Progenitor cell of endocrine pancreas (in vitro differentiated cells): ENCODE data around the gene ZNF488. TPM values are rescaled to one million over a fixed set of nuclear protein-coding genes. Genes with fewer than 3 reads are reported as not detected.

Experiments
- DNase-seq: peaks from one replicate; pipeline ENCODE4 v3.0.0; 2021; ENCODE audit warnings: low spot score; ENCODE audit not compliant: unreplicated experiment
- H3K27ac Mint-ChIP-seq: 2 replicates; pipeline ENCODE4 v1.8.0; 2021; ENCODE audit warnings: mild to moderate bottlenecking, moderate library complexity, mixed read lengths
- H3K27me3 Mint-ChIP-seq: 2 replicates; pipeline ENCODE4 v1.8.0; 2021; ENCODE audit warnings: mixed read lengths
- H3K36me3 Mint-ChIP-seq: 2 replicates; pipeline ENCODE4 v1.8.0; 2022; ENCODE audit warnings: mixed read lengths; ENCODE audit not compliant: insufficient read depth
- H3K4me1 Mint-ChIP-seq: 2 replicates; pipeline ENCODE4 v1.8.0; 2021; ENCODE audit warnings: low read depth, mixed read lengths
- H3K4me3 Mint-ChIP-seq: 2 replicates; pipeline ENCODE4 v1.8.0; 2021; ENCODE audit warnings: low read depth, mild to moderate bottlenecking, moderate library complexity, mixed read lengths
- H3K9me3 Mint-ChIP-seq: 2 replicates; pipeline ENCODE4 v1.8.0; 2021; ENCODE audit warnings: low read depth, mixed read lengths
- total RNA-seq: library from RNA; stranded (reverse); gene quantifications from 2 replicates; pipeline ENCODE4 v1.2.1, GENCODE V29; 2021
- TF ChIP-seq, protein P1 (sequence below): fragments of 200-600 bp; sonication (generic); IDR thresholded peaks from one replicate; pipeline ENCODE4 v1.5.0; 2021; ENCODE audit warnings: antibody characterized with exemption, mild to moderate bottlenecking; ENCODE audit not compliant: unreplicated experiment

Gene ZNF488
- total RNA-seq, 1 donor from 2014 or later: 1.0 TPM

DNA sequence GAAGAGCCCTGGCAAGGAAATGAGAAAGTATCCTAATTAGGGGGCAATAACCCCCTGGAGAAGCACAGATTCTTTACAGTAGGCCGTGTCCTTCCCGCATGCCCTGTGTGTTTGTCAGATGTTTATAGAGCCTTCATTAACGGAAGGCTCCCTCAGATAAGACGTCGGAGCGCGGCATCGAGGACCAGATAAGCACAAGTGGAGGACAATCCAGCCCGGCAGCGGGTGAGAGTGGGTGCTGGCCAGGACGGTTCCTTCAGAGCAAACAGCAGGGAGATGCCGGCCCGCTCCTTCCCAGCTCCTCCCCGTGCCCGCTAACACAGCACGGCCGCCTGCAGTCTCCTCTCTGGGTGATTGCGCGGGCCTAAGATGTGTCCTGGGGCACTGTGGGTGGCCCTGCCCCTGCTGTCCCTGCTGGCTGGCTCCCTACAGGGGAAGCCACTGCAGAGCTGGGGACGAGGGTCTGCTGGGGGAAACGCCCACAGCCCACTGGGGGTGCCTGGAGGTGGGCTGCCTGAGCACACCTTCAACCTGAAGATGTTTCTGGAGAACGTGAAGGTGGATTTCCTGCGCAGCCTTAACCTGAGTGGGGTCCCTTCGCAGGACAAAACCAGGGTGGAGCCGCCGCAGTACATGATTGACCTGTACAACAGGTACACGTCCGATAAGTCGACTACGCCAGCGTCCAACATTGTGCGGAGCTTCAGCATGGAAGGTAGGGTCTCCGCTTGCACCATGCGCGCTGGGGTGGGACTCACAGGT is 61.6 kb downstream of the ZNF488 start, which contains the start of gene GDF2:
Gene GDF2, plus strand, starts transcription at position 155 of the 762 bp plus-strand sequence. Its CDS starts 215 bp downstream, at position 370.
- Mint-ChIP-seq H3K4me3 (no peak within 1 kb of the TSS), H3K9me3 (peaks cover 2% of the 10 kb centered on the region), H3K4me1 (peaks cover 31% of the 10 kb centered on the region), H3K27ac (no peak within 1 kb of the TSS), H3K27me3 (peaks cover 24% of the 10 kb centered on the region), H3K36me3 (no peaks in the 10 kb centered on the region)
- no peak for DNase-seq
- TF ChIP-seq, protein P1, sequence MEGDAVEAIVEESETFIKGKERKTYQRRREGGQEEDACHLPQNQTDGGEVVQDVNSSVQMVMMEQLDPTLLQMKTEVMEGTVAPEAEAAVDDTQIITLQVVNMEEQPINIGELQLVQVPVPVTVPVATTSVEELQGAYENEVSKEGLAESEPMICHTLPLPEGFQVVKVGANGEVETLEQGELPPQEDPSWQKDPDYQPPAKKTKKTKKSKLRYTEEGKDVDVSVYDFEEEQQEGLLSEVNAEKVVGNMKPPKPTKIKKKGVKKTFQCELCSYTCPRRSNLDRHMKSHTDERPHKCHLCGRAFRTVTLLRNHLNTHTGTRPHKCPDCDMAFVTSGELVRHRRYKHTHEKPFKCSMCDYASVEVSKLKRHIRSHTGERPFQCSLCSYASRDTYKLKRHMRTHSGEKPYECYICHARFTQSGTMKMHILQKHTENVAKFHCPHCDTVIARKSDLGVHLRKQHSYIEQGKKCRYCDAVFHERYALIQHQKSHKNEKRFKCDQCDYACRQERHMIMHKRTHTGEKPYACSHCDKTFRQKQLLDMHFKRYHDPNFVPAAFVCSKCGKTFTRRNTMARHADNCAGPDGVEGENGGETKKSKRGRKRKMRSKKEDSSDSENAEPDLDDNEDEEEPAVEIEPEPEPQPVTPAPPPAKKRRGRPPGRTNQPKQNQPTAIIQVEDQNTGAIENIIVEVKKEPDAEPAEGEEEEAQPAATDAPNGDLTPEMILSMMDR: no peak

- Mint-ChIP-seq H3K9me3 (peaks cover 2% of the 10 kb centered on the region), H3K4me3 (no peak overlapping the region), H3K27me3 (peaks cover 30% of the 10 kb centered on the region), H3K4me1 (peaks cover 31% of the 10 kb centered on the region), H3K27ac (no peak overlapping the region), H3K36me3 (no peaks in the 10 kb centered on the region)
- TF ChIP-seq, protein P1: no peak
- DNase-seq: no peak
Measured at GRCh38 chr10:47321521-47322195, 62.4 kb downstream of the ZNF488 start.

DNA sequence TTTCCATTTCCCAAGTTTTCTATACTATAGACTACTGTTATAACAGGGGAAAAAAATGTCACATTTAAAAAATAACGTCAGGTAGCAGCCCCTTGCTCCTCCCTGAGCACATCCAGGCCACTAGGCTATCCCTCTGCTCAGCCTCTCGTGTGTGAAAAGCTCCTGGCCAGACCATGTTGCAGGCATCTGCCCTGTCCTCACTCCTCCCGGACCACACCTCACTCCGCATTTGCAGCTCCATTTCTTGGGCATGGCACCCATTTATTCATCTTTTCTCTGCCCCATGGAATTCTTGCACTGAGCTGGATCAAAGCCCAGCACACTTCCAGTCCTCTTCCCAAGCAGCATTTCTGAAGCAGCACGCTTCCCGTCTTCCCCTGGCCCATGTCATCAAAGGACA is 63.3 kb downstream of the ZNF488 start:
- TF ChIP-seq, protein P1: no peak
- H3K36me3 Mint-ChIP-seq: no peaks in the 10 kb centered on the region
- H3K4me1 Mint-ChIP-seq: peaks cover 24% of the 10 kb centered on the region
- no peak overlapping the region for H3K27ac Mint-ChIP-seq
- no peak overlapping the region for H3K4me3 Mint-ChIP-seq
- no peak for DNase-seq
- H3K9me3 Mint-ChIP-seq: peaks cover 2% of the 10 kb centered on the region
- peaks cover 37% of the 10 kb centered on the region for H3K27me3 Mint-ChIP-seq

DNA sequence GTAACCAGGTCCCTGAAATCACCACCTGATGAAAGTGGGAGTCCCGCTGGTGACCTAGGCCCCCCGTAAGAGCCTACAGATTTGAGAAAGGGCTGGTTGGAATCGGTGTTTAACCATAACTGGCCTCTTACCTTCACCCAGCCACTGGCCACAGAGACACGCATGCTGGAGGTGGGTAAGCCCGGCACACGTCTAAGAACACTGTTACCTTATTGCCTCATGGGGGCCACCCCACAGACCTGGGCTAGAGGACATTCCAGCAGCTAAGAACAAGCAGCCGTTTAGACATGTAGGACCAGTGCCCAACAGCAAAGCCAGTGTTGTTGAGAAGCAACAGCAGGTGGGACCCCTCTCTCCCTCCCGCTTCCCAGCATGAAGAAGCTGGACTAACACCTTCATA is 64.3 kb downstream of the ZNF488 start:
- Mint-ChIP-seq H3K36me3 (no peaks in the 10 kb centered on the region), H3K27me3 (peaks cover 34% of the 10 kb centered on the region), H3K27ac (no peak overlapping the region), H3K4me3 (no peak overlapping the region), H3K9me3 (peaks cover 2% of the 10 kb centered on the region), H3K4me1 (peaks cover 21% of the 10 kb centered on the region)
- no peak for DNase-seq
- TF ChIP-seq, protein P1: no peak

DNA sequence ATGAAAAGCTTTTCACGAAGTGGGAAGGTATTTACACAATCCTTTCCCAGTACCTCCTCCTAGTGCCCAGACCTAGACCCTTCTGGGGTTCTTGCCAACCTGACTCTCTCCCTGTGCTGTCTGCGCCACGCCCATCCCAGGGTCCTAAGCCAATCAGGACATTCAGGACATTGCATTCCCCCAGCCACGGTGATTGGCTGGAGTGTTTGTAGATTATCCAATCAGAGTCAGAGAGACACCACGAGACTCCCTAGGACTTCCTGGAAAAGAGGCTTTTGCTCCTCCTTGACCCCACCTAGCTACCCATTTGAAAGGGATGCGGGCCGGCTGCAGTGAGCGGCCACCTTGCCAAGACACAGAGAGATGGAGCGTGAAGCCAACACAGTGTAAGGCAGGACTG is 65.4 kb downstream of the ZNF488 start:
- Mint-ChIP-seq H3K4me3 (no peak overlapping the region), H3K27me3 (peaks cover 37% of the 10 kb centered on the region), H3K36me3 (no peaks in the 10 kb centered on the region), H3K27ac (no peak overlapping the region), H3K9me3 (peaks cover 2% of the 10 kb centered on the region), H3K4me1 (peaks cover 15% of the 10 kb centered on the region)
- TF ChIP-seq, protein P1: no peak
- no peak for DNase-seq
